ENCODE measurements around the gene TAF15. TPM values are rescaled to one million over a fixed set of nuclear protein-coding genes. Genes with fewer than 3 reads are reported as not detected.

Gene TAF15
- total RNA-seq = 149 TPM
- 66.3 TPM for polyA plus RNA-seq (ENCODE audit: insufficient read depth, low read depth, low replicate concordance)
- long read RNA-seq, donor 1, partial matches to known transcripts = 23 of 29 reads
- long read RNA-seq, donor 1, other reads (novel, unspliced or antisense) = 0 of 29 reads
- long read RNA-seq, donor 2, transcript TAF15-213 (7 exons, 760 nt) = major isoform, 5 of 104 reads
- long read RNA-seq, donor 2, partial matches to known transcripts = 94 of 104 reads
- long read RNA-seq, donor 2, other reads (novel, unspliced or antisense) = 0 of 104 reads
- long read RNA-seq, donor 3, transcript TAF15-213 (7 exons, 760 nt) = major isoform, 7 of 87 reads
- long read RNA-seq, donor 3, partial matches to known transcripts = 72 of 87 reads
- long read RNA-seq, donor 3, other reads (novel, unspliced or antisense) = 0 of 87 reads
- long read RNA-seq, donor 4, partial matches to known transcripts = 23 of 30 reads
- long read RNA-seq, donor 4, other reads (novel, unspliced or antisense) = 0 of 30 reads
- long read RNA-seq, donor 5 = 0 reads
- long read RNA-seq, donor 6, transcript TAF15-215 (16 exons, 2,191 nt) = major isoform, 5 of 106 reads
- long read RNA-seq, donor 6, partial matches to known transcripts = 96 of 106 reads
- long read RNA-seq, donor 6, other reads (novel, unspliced or antisense) = 0 of 106 reads
- long read RNA-seq, donor 7, partial matches to known transcripts = 0 of 3 reads
- long read RNA-seq, donor 7, other reads (novel, unspliced or antisense) = 3 of 3 reads
- long read RNA-seq, donor 8, partial matches to known transcripts = 36 of 37 reads
- long read RNA-seq, donor 8, other reads (novel, unspliced or antisense) = 0 of 37 reads
- long read RNA-seq, donor 9, partial matches to known transcripts = 24 of 26 reads
- long read RNA-seq, donor 9, other reads (novel, unspliced or antisense) = 0 of 26 reads
- long read RNA-seq, donor 10, partial matches to known transcripts = 97 of 104 reads
- long read RNA-seq, donor 10, other reads (novel, unspliced or antisense) = 0 of 104 reads

DNA sequence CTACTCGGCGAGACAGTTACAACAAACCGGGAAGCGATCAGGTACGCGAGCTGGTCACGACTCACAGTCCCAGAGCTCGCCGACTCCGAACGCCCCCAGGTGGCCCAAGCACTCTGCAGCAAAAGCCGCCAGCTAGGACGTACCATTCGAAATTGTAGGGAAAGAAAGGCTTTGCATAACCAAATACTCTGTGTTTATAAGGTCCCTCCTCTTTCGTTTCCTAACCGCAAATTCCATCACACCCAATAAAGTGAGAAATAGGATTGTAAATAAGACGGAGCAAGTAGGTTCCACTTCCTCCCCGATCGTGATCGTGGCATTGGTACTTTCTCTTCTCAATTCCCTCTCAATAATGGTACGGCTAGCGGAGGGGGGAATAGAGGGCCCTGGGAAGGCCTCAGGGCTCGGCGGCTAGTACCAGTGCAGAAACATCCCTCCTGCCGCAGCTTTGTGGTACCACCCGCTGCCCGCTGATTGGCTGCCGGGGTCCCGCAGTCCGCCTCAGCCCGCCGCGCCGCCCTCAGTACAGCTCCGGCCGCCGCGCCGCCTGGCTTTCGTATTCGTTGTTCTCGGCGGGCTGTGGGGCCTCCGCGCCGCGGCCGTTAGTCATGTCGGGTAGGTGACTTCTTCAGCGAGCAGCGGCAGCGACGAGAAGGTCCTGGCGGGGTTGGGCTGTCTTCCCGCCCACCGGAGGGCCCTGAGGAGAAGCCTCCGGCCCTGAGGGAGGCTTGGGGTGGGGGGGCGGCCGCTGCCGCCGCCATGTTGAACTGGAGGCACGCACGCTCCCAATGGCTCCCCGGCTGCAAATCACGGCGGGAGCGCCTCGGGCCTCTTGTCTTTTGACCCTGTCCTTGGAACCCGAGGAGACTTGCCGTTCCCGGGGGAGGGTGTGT lies at the start of gene TAF15:
Gene TAF15, plus strand, starts transcription at position 523 of the 893 bp plus-strand sequence. Its CDS starts 86 bp downstream, at position 609.
- TF ChIP-seq CTCF (IDR thresholded peaks at IDR 0.05; ENCODE audit: borderline replicate concordance, extremely low read depth, insufficient read depth) = peak; percentile 70
- intact Hi-C loops (cut with DNase I) = loop anchor here (5.0 kb wide), 1 partner anchor 42 kb away; no protein-coding TSS in a partner anchor

GRCh38 chr17:35760587-35760986 lies 48.7 kb upstream of the TAF15 start, which contains the start of gene C17orf50:
C17orf50 (plus strand) TSS chr17:35760887; CDS start chr17:35760942, 55 bp downstream.
- no peak within 1 kb of the TSS for H3K4me3 ChIP-seq (ENCODE audit: low read length in 3 of 3)
- intact Hi-C loops (cut with DNase I) = no loop called here
- no peaks in the 10 kb centered on the region for H3K27me3 ChIP-seq (ENCODE audit: control insufficient read depth, insufficient read depth, low read length)
- no peak within 1 kb of the TSS for H3K27ac ChIP-seq (ENCODE audit: low read depth in 2 of 2, low read length in 2 of 2)
- H3K36me3 ChIP-seq (ENCODE audit: control insufficient read depth in 2 of 3, insufficient read depth in 3 of 3, low read length in 3 of 3) = no peaks in the 10 kb centered on the region
- DNase-seq = no peak
- no peak for TF ChIP-seq CTCF (IDR thresholded peaks at IDR 0.05; ENCODE audit: borderline replicate concordance, extremely low read depth, insufficient read depth)
- H3K9me3 ChIP-seq (ENCODE audit: control insufficient read depth in 2 of 3, insufficient read depth in 1 of 3, low read length in 3 of 3) = no peaks in the 10 kb centered on the region
- H3K9ac ChIP-seq (ENCODE audit: low read length in 3 of 3) = no peak within 1 kb of the TSS
- FAIRE-seq = no peak
- H3K4me1 ChIP-seq (ENCODE audit: control insufficient read depth in 2 of 3, insufficient read depth in 2 of 3, low read depth in 1 of 3, low read length in 3 of 3) = peaks cover 0 to 2% (median 0%) of the 10 kb centered on the region in 3 donors

More for the DNA sequence above, at the start of gene TAF15:
- Histone ChIP-seq H3K9me3 (ENCODE audit: control insufficient read depth in 2 of 3, insufficient read depth in 1 of 3, low read length in 3 of 3) (no peaks in the 10 kb centered on the region), H3K27me3 (ENCODE audit: control insufficient read depth, insufficient read depth, low read length) (no peaks in the 10 kb centered on the region), H3K27ac (ENCODE audit: low read depth in 2 of 2, low read length in 2 of 2) (peak within 1 kb of the TSS; percentile 97), H3K9ac (ENCODE audit: low read length in 3 of 3) (peak within 1 kb of the TSS; percentile 91 to 97 (median 95)), H3K4me1 (ENCODE audit: control insufficient read depth in 2 of 3, insufficient read depth in 2 of 3, low read depth in 1 of 3, low read length in 3 of 3) (peaks cover 2 to 6% (median 6%) of the 10 kb centered on the region in 3 donors), H3K36me3 (ENCODE audit: control insufficient read depth in 2 of 3, insufficient read depth in 3 of 3, low read length in 3 of 3) (no peaks in the 10 kb centered on the region), H3K4me3 (ENCODE audit: low read length in 3 of 3) (peak within 1 kb of the TSS; percentile 96 to 98 (median 97))
- no peak for FAIRE-seq
- peak; percentile 97 to 99 (median 98) for DNase-seq

GRCh38 chr17:35761601-35762000 lies 47.7 kb upstream of the TAF15 start:
- no peak for FAIRE-seq
- no peaks in the 10 kb centered on the region for H3K9me3 ChIP-seq (ENCODE audit: control insufficient read depth in 2 of 3, insufficient read depth in 1 of 3, low read length in 3 of 3)
- intact Hi-C loops (cut with DNase I) = no loop called here
- no peak for TF ChIP-seq CTCF (IDR thresholded peaks at IDR 0.05; ENCODE audit: borderline replicate concordance, extremely low read depth, insufficient read depth)
- no peak overlapping the region for H3K4me3 ChIP-seq (ENCODE audit: low read length in 3 of 3)
- H3K36me3 ChIP-seq (ENCODE audit: control insufficient read depth in 2 of 3, insufficient read depth in 3 of 3, low read length in 3 of 3) = no peaks in the 10 kb centered on the region
- DNase-seq = no peak
- peaks cover 0 to 2% (median 0%) of the 10 kb centered on the region in 3 donors for H3K4me1 ChIP-seq (ENCODE audit: control insufficient read depth in 2 of 3, insufficient read depth in 2 of 3, low read depth in 1 of 3, low read length in 3 of 3)
- H3K9ac ChIP-seq (ENCODE audit: low read length in 3 of 3) = no peak overlapping the region
- H3K27ac ChIP-seq (ENCODE audit: low read depth in 2 of 2, low read length in 2 of 2) = no peak overlapping the region
- no peaks in the 10 kb centered on the region for H3K27me3 ChIP-seq (ENCODE audit: control insufficient read depth, insufficient read depth, low read length)

Measured in kidney (tissue), 22 donors.